LNCaP clone FGC (cell line): ENCODE measurements around the gene ARL14.

ENCODE experiments used
- DNase-seq: peaks from one replicate; pipeline ENCODE4 v3.0.0-alpha.2; 2011; ENCODE audit warnings: low read depth
- H3K4me3 ChIP-seq: 2 replicates; pipeline ENCODE4 v1.5.1; 2011; ENCODE audit warnings: mild to moderate bottlenecking, low read depth, low read length, control low read depth
- CTCF ChIP-seq: IDR thresholded peaks from 2 replicates; pipeline ENCODE4 v1.5.1; 2012; ENCODE audit warnings: mild to moderate bottlenecking; ENCODE audit not compliant: control insufficient read depth, insufficient read depth; ENCODE audit errors: extremely low read depth

ARL14 gene

GRCh38 chr3:160661660-160662059 is 15.3 kb upstream of the ARL14 start:
- DNase-seq, result no peak
- no peak for TF ChIP-seq CTCF
- H3K4me3 ChIP-seq, result no peak overlapping the region

- TF ChIP-seq CTCF, result no peak
- DNase-seq, result no peak
- no peak overlapping the region for H3K4me3 ChIP-seq
These were observed 11.7 kb upstream of the ARL14 start for GRCh38 chr3:160665231-160665630.

GRCh38 chr3:160665784-160666526 is 11.0 kb upstream of the ARL14 start:
- H3K4me3 ChIP-seq, result no peak overlapping the region
- no peak for TF ChIP-seq CTCF

GRCh38 chr3:160667452-160667851 is 9.5 kb upstream of the ARL14 start:
- no peak overlapping the region for H3K4me3 ChIP-seq
- no peak for TF ChIP-seq CTCF
- no peak for DNase-seq

More at GRCh38 chr3:160665784-160666526, 11.0 kb upstream of the ARL14 start:
- DNase-seq, result no peak

GRCh38 chr3:160668454-160668853 is 8.5 kb upstream of the ARL14 start:
- DNase-seq, result no peak
- TF ChIP-seq CTCF, result no peak
- no peak overlapping the region for H3K4me3 ChIP-seq

- TF ChIP-seq CTCF, result no peak
- no peak for DNase-seq
- no peak overlapping the region for H3K4me3 ChIP-seq
These were observed 5.7 kb upstream of the ARL14 start for GRCh38 chr3:160671231-160671630.

- H3K4me3 ChIP-seq, result no peak overlapping the region
- no peak for DNase-seq
- TF ChIP-seq CTCF, result no peak
These were observed 5.0 kb upstream of the ARL14 start for GRCh38 chr3:160671995-160672394.
